NB4 (cell line): ENCODE results near the gene STPG1.

Experiments
- CTCF ChIP-seq: IDR thresholded peaks from one replicate; pipeline ENCODE4 v1.5.1; 2012; ENCODE audit warnings: low read depth, low read length
- MAX ChIP-seq: IDR thresholded peaks from 2 replicates; pipeline ENCODE4 v1.6.1; 2011; ENCODE audit warnings: low read depth, low read length
- MYC ChIP-seq: IDR thresholded peaks from 2 replicates; pipeline ENCODE4 v1.6.1; 2011; ENCODE audit warnings: low read depth, low read length
- POLR2A ChIP-seq: IDR thresholded peaks from 2 replicates; pipeline ENCODE4 v1.6.1; 2011; ENCODE audit warnings: mild to moderate bottlenecking; ENCODE audit not compliant: insufficient read length; ENCODE audit errors: extremely low read depth

GRCh38 chr1:24363994-24364393 is 49.6 kb downstream of the STPG1 start:
- TF ChIP-seq CTCF, result no peak
- no peak for TF ChIP-seq POLR2A
- no peak for TF ChIP-seq MYC
- no peak for TF ChIP-seq MAX
